Prostate gland (tissue), 2 donors: Measurements from ENCODE around the gene SEZ6L.

ENCODE experiments used
- POLR2A ChIP-seq: fragments of 450-650 bp; IDR thresholded peaks from one replicate; pipeline ENCODE4 v1.6.1; 2016; ENCODE audit warnings: antibody characterized with exemption, mild to moderate bottlenecking
- POLR2AphosphoS5 ChIP-seq: sonication (generic); formaldehyde crosslinking; IDR thresholded peaks from one replicate; pipeline ENCODE4 v1.6.1; 2017; ENCODE audit warnings: antibody characterized with exemption
- TF ChIP-seq, protein P1 (sequence below), 4 experiments: fragments of 200-600 bp in 2 of 4; fragments of 450-650 bp in 2 of 4; sonication (generic) in 2 of 4; IDR thresholded peaks; 1 replicate in 3 of 4; 2 replicates in 1 of 4; pipeline ENCODE4 v1.5.1; 2016 to 2019; ENCODE audit warnings: antibody characterized with exemption in 4 of 4, mild to moderate bottlenecking in 2 of 4, moderate library complexity in 2 of 4

DNA sequence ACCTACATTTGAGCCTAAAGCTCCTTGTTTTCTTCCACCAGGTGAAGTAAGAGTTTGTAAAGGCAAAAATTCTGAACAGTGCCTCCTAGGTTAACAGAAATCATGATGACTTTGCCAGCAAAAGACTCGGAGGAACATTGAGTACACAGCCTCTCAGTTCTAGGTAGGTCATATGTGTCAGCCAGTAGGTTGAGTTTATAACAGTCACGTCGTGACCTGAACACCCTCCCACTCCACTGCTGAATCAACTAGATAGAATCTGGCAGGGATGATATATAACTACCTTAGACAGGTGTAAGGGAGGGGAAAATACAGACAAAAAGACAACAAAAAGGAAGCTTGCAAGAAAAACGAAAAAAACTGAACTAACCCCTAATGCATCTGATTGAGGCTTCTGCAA is 247.0 kb downstream of the SEZ6L start:
- TF ChIP-seq, protein P1, sequence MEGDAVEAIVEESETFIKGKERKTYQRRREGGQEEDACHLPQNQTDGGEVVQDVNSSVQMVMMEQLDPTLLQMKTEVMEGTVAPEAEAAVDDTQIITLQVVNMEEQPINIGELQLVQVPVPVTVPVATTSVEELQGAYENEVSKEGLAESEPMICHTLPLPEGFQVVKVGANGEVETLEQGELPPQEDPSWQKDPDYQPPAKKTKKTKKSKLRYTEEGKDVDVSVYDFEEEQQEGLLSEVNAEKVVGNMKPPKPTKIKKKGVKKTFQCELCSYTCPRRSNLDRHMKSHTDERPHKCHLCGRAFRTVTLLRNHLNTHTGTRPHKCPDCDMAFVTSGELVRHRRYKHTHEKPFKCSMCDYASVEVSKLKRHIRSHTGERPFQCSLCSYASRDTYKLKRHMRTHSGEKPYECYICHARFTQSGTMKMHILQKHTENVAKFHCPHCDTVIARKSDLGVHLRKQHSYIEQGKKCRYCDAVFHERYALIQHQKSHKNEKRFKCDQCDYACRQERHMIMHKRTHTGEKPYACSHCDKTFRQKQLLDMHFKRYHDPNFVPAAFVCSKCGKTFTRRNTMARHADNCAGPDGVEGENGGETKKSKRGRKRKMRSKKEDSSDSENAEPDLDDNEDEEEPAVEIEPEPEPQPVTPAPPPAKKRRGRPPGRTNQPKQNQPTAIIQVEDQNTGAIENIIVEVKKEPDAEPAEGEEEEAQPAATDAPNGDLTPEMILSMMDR (IDR thresholded peaks at IDR 0.05): no peak
- TF ChIP-seq POLR2AphosphoS5: no peak
- TF ChIP-seq POLR2A: no peak
